ENCODE measurements around the gene RBMS3. TPM values are rescaled to one million over a fixed set of nuclear protein-coding genes. Genes with fewer than 3 reads are reported as not detected.

The RBMS3 gene
- total and polyA plus RNA-seq, 2 experiments from 2014 or later = 3.2 to 7.4 TPM

DNA sequence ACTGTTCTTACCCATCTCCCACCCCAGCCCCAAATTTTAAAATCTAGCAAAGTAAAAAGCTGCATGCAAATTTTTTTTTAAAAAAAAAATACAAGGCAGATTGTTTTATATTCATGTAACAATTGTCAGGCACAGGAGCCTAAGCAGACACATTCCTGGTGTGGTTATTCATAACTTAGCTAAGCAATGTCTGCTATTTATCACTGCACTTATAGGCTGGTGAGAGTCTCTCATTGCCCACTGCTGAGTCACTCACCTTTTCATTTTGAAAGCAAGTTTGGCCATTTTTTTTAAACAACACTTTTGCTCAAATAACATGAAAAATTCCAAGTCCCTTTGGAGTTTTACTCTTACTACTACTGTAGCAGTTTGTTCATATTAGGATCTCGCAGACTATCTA lies 413.9 kb downstream of the RBMS3 start:
- H3K4me3 Mint-ChIP-seq = no peak overlapping the region
- no peaks in the 10 kb centered on the region for H4K20me1 ChIP-seq (replicated peaks; ENCODE audit: insufficient read depth)
- ATAC-seq (peak; percentile 61; the same call in 2 of the 3 replicates), DNase-seq (ENCODE audit: low spot score) (peak; percentile 48)
- peaks cover 24% of the 10 kb centered on the region for H3K4me1 ChIP-seq (ENCODE audit: insufficient read depth)
- H3K4me3 ChIP-seq = no peak overlapping the region
- no peaks in the 10 kb centered on the region for H3K36me3 ChIP-seq (ENCODE audit: insufficient read depth)
- H3F3A ChIP-seq (replicated peaks; ENCODE audit: low read depth) = no peaks in the 10 kb centered on the region
- no peaks in the 10 kb centered on the region for H3K9me2 ChIP-seq (ENCODE audit: insufficient read depth)
- H3K4me1 Mint-ChIP-seq = peaks cover 36% of the 10 kb centered on the region
- H2AFZ ChIP-seq = no peak overlapping the region
- H3K4me2 ChIP-seq = no peak overlapping the region
- H3K27ac ChIP-seq (ENCODE audit: low read depth) = peak overlapping the region; percentile 46; the same call in 1 of the 2 replicates
- peak overlapping the region; percentile 85 for H3K27ac Mint-ChIP-seq
- H3K79me2 ChIP-seq (replicated peaks; ENCODE audit: insufficient read depth) = no peaks in the 10 kb centered on the region
- no peaks in the 10 kb centered on the region for H3K36me3 Mint-ChIP-seq (ENCODE audit: low read depth)
- TF ChIP-seq ZNF114 (CRISPR knock-in tag; IDR thresholded peaks at IDR 0.05) (no peak), CREB1 (CRISPR knock-in tag; IDR thresholded peaks at IDR 0.05; ENCODE audit: low read depth) (no peak)
- H3K9me3 Mint-ChIP-seq = no peaks in the 10 kb centered on the region; the same call in 2 of the 3 replicates
- no peaks in the 10 kb centered on the region for H3K27me3 ChIP-seq (ENCODE audit: insufficient read depth)
- H3K27me3 Mint-ChIP-seq (ENCODE audit: insufficient read depth, low read depth, poor library complexity) = peaks cover 2% of the 10 kb centered on the region

DNA sequence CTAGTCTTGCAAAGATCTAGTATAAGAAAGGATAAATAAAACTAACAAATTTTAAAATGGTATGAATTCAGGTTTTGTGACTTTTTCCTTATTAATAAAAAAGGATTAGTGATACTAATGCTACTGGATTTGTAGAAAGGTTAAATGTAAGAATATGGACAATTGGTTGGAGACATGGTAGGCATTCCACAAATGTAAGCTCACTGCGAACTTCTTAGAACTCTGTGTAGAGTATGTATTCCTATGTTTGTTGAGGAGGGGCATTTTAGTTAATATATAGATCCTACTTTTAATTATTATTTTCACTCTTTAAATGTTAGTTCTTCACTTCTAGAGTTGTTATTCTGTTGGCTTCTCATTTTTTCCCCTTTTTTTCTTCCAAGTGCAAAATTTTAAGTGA lies 414.3 kb downstream of the RBMS3 start:
- Histone ChIP-seq H3K4me3 (no peak overlapping the region), H3K4me1 (ENCODE audit: insufficient read depth) (peaks cover 24% of the 10 kb centered on the region), H4K20me1 (replicated peaks; ENCODE audit: insufficient read depth) (no peaks in the 10 kb centered on the region), H3F3A (replicated peaks; ENCODE audit: low read depth) (no peaks in the 10 kb centered on the region), H3K4me2 (no peak overlapping the region), H2AFZ (no peak overlapping the region), H3K79me2 (replicated peaks; ENCODE audit: insufficient read depth) (no peaks in the 10 kb centered on the region), H3K36me3 (ENCODE audit: insufficient read depth) (no peaks in the 10 kb centered on the region), H3K27ac (ENCODE audit: low read depth) (peak overlapping the region; percentile 46; the same call in 1 of the 2 replicates), H3K9me2 (ENCODE audit: insufficient read depth) (no peaks in the 10 kb centered on the region), H3K27me3 (ENCODE audit: insufficient read depth) (no peaks in the 10 kb centered on the region)
- ATAC-seq (no peak), DNase-seq (ENCODE audit: low spot score) (no peak)
- peaks cover 2% of the 10 kb centered on the region for H3K9me3 Mint-ChIP-seq
- TF ChIP-seq, protein P1, sequence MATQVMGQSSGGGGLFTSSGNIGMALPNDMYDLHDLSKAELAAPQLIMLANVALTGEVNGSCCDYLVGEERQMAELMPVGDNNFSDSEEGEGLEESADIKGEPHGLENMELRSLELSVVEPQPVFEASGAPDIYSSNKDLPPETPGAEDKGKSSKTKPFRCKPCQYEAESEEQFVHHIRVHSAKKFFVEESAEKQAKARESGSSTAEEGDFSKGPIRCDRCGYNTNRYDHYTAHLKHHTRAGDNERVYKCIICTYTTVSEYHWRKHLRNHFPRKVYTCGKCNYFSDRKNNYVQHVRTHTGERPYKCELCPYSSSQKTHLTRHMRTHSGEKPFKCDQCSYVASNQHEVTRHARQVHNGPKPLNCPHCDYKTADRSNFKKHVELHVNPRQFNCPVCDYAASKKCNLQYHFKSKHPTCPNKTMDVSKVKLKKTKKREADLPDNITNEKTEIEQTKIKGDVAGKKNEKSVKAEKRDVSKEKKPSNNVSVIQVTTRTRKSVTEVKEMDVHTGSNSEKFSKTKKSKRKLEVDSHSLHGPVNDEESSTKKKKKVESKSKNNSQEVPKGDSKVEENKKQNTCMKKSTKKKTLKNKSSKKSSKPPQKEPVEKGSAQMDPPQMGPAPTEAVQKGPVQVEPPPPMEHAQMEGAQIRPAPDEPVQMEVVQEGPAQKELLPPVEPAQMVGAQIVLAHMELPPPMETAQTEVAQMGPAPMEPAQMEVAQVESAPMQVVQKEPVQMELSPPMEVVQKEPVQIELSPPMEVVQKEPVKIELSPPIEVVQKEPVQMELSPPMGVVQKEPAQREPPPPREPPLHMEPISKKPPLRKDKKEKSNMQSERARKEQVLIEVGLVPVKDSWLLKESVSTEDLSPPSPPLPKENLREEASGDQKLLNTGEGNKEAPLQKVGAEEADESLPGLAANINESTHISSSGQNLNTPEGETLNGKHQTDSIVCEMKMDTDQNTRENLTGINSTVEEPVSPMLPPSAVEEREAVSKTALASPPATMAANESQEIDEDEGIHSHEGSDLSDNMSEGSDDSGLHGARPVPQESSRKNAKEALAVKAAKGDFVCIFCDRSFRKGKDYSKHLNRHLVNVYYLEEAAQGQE (IDR thresholded peaks at IDR 0.05; ENCODE audit: unreplicated experiment) = no peak
- no peak for TF ChIP-seq POLR2AphosphoS5 (IDR thresholded peaks at IDR 0.05; ENCODE audit: low read depth)
- TF ChIP-seq, protein P2, sequence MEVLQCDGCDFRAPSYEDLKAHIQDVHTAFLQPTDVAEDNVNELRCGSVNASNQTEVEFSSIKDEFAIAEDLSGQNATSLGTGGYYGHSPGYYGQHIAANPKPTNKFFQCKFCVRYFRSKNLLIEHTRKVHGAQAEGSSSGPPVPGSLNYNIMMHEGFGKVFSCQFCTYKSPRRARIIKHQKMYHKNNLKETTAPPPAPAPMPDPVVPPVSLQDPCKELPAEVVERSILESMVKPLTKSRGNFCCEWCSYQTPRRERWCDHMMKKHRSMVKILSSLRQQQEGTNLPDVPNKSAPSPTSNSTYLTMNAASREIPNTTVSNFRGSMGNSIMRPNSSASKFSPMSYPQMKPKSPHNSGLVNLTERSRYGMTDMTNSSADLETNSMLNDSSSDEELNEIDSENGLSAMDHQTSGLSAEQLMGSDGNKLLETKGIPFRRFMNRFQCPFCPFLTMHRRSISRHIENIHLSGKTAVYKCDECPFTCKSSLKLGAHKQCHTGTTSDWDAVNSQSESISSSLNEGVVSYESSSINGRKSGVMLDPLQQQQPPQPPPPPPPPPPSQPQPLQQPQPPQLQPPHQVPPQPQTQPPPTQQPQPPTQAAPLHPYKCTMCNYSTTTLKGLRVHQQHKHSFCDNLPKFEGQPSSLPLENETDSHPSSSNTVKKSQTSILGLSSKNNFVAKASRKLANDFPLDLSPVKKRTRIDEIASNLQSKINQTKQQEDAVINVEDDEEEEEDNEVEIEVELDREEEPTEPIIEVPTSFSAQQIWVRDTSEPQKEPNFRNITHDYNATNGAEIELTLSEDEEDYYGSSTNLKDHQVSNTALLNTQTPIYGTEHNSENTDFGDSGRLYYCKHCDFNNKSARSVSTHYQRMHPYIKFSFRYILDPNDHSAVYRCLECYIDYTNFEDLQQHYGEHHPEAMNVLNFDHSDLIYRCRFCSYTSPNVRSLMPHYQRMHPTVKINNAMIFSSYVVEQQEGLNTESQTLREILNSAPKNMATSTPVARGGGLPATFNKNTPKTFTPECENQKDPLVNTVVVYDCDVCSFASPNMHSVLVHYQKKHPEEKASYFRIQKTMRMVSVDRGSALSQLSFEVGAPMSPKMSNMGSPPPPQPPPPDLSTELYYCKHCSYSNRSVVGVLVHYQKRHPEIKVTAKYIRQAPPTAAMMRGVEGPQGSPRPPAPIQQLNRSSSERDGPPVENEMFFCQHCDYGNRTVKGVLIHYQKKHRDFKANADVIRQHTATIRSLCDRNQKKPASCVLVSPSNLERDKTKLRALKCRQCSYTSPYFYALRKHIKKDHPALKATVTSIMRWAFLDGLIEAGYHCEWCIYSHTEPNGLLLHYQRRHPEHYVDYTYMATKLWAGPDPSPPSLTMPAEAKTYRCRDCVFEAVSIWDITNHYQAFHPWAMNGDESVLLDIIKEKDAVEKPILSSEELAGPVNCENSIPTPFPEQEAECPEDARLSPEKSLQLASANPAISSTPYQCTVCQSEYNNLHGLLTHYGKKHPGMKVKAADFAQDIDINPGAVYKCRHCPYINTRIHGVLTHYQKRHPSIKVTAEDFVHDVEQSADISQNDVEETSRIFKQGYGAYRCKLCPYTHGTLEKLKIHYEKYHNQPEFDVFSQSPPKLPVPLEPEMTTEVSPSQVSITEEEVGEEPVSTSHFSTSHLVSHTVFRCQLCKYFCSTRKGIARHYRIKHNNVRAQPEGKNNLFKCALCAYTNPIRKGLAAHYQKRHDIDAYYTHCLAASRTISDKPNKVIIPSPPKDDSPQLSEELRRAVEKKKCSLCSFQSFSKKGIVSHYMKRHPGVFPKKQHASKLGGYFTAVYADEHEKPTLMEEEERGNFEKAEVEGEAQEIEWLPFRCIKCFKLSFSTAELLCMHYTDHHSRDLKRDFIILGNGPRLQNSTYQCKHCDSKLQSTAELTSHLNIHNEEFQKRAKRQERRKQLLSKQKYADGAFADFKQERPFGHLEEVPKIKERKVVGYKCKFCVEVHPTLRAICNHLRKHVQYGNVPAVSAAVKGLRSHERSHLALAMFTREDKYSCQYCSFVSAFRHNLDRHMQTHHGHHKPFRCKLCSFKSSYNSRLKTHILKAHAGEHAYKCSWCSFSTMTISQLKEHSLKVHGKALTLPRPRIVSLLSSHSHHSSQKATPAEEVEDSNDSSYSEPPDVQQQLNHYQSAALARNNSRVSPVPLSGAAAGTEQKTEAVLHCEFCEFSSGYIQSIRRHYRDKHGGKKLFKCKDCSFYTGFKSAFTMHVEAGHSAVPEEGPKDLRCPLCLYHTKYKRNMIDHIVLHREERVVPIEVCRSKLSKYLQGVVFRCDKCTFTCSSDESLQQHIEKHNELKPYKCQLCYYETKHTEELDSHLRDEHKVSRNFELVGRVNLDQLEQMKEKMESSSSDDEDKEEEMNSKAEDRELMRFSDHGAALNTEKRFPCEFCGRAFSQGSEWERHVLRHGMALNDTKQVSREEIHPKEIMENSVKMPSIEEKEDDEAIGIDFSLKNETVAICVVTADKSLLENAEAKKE (CRISPR knock-in tag; IDR thresholded peaks at IDR 0.05) = no peak
- H3K36me3 Mint-ChIP-seq (ENCODE audit: low read depth) = peaks cover 4% of the 10 kb centered on the region; the same call in 2 of the 3 replicates
- H3K27ac Mint-ChIP-seq = peak overlapping the region; percentile 85
- H3K4me3 Mint-ChIP-seq = no peak overlapping the region
- H3K4me1 Mint-ChIP-seq = peaks cover 36% of the 10 kb centered on the region
- H3K27me3 Mint-ChIP-seq (ENCODE audit: insufficient read depth, low read depth, poor library complexity) = peaks cover 2% of the 10 kb centered on the region
